HG03439 (cell line): Measurements from ENCODE around the gene COA8.

ENCODE experiments used
- ATAC-seq: cut with Tn5 transposase; IDR thresholded peaks from one replicate; pipeline ENCODE4 v1.9.1; 2021; ENCODE audit warnings: mild to moderate bottlenecking, moderate library complexity; ENCODE audit not compliant: unreplicated experiment

Gene COA8

DNA sequence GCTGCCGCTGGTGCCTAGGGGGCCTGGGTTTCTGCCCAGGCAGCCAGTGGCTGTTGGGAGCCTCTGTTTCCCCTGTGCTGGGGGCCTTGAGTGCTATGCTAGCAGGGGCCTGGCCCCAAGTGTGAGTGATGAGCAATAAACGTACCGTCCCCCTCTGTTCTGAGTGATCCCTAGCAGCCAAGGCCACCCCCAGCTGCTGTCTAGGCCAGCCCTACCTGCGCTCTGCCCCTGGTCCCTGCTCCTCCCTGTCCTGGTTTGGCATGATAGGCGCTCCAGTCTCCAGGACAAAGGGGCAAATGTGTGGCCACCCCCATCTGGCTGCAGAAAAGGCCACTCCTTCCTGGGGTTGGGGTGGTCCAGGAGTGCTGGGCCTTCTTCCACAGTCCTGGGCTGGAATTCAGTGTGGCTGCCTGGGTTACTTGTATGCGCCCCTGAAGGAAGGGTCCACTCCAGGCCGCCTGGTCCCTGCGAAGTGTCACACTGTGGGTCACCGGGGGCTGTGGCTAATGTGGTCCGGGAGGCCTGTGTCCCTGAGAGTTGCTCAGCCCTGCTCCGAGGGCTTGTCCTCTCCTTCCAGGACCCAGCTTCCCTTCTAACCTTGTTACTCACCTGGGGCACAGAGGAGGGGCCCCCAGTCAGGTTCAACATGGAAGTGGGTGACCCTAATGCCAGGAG is 26.7 kb upstream of the COA8 start:
- ATAC-seq = no peak

DNA sequence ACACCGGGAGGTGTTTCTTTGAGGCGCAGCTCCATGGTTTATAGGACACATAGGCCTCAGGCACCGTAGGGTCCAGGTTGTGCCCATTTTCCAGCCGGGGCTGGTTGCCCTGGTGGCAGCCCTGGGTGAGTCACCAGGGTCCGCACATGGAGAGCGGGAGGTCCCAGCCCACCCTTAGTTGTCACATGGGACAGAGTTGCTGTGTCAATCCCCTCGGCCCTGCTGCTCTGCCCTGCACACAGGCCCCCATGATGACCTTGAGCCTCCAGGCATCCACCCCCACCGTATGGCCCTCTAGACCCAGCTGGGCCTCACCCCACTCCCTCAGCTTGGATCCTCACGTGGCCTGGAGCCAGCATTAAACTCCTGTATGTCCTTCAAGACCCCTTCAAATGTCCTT is 26.1 kb upstream of the COA8 start:
- ATAC-seq = no peak

DNA sequence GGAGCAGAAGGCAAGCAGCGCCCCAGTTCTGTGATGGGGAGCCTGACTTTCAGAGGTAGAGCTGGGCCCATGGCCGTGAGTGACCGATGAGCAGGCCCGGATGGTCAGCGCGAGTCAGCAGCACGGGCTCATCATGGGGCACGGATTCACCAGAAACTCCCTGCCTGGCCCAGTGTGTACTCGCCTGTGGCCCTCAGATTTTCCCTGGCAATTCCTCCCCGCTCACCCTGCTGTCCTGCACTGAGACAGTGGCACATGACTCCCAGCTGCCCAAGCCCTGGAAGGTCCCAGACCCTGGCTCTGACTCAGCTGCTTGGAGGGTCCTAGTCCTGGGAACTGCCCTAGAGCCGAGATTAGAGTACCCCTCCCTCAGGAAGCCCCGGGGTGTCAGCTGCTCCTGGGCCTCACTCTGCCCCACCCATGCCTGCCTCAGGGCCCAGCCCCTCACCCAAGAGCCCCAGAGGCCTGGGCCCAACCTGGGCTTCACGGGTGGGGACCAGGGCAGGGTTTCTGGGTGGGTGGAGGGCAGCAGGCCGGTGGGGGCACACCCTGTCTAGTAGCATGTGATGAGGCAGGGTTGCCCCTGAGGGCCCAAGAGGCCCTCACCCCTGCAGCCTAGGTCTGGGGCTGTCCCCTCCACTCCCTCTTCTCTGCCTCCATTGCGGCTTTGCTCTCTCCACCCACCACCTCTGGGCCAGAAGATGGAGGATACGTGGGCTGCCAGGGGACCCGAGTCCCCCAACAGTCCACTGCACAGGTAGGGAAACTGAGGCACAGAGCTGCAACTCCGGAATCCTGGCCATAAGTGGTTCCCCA is 25.4 kb upstream of the COA8 start:
- no peak for ATAC-seq

DNA sequence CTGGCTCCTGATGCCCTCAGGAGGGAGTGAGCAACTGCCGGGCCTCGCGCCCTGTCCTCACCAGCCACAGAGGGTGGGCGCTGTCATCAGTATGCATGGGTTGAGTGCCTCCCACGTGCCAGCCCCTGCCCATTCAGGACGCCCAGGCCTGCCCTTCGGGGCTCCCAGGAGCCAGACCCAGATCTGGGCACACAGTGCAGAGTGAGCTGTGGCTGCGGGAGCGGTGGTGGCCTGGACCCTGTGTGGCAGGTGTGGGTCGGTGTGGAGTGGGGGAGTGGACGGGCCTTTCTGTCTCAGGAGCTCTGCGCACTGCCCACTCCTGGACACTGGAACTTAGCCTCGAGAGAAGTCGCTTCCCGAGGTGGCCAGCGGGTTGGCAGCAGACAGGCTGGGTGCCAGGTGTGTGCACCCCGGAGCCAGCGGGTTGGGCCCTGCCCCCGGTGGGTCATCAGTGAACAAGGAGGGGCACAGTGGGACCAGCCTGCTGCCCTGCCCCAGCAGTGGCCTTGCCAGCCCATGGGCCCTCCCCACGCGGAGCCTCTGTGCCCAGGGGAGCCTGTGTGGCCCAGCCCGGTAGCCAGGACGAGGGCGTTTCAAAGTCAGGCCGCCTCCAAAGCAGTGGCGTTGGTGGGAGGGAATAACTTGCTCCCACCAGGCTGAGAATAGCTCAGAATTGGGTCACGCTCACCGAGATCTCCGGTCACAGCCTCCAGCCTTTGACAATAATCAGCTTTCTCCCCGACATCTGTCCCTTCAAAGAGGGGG is 24.3 kb upstream of the COA8 start:
- no peak for ATAC-seq

DNA sequence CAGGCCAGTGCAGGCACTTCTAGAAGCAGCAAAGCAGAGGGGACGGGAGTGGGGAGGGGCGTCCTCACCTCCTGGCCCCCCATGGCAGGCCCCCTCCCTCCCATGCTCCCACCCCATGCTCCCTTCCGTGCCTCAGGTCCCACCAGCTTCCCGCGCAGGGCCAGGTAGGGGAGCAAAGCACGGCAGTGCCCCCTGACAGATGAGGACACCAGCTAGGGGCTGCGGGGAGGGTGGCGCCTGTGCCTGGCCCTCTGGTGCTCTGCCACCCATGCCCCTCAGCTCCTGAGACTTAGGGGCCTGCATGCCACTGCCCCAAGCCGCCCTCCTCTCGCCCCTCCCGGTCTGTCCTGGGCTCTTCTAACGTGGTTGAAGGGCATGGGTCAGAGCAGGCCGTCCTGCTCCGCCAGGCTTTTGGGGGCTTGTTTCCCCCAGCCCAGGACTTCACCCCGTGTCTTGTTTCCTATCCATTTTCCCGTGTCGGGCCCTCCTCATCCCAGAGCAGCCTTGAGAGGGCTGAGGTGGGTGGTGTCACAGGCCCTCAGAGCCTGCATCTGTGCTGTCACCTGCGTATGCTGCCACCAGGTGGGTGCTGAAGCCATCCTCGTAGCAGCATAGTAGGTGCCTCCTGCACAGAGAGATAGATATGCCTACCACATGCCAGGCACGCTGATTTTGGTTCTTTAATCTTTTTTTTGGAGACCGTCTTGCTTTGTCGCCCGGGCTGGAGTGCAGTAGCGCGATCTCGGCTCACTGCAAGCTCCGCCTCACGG is 23.5 kb upstream of the COA8 start:
- ATAC-seq = no peak

DNA sequence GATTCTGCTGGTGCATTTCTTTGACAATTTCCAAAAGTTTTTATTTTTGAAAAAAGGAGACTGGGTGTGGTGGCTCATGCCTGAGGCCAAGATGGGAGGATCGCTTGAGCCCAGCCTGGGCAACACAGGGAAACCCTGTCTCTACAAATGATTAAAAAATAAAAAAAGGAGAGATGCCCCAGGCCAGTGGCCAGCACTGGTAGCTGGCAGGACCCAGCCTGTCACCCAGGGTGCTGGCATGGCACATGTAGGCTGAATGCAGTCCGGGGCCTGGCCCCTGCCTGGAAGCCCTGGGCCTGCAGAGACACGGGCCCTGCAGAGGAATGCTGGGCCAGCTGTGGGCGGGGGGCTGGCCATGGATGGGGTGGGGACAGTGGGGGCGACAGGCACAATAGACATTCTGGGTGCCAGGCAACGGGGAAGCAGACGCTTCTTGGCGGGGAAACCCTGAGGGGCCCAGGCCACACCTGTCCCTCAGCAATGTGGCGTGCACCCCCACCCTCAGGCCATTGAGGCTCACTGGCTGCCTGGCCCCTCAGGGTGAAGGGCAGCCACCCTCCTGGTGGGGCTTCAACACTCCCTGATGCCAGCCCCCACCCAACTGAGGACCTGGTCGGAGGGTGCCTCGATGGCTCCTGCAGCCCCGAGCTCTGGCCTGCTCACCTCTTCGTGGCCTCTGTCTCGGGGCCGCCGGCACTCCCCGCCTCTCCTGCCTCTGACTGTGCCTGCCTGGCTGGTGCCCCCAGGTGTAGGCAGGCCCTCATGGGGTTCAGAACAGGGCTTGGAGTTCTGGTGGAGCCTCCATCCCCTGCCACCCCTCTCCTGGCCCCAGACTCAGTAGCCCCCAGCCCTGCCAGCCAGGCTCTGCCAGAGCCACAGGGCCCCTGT is 21.7 kb upstream of the COA8 start:
- no peak for ATAC-seq

DNA sequence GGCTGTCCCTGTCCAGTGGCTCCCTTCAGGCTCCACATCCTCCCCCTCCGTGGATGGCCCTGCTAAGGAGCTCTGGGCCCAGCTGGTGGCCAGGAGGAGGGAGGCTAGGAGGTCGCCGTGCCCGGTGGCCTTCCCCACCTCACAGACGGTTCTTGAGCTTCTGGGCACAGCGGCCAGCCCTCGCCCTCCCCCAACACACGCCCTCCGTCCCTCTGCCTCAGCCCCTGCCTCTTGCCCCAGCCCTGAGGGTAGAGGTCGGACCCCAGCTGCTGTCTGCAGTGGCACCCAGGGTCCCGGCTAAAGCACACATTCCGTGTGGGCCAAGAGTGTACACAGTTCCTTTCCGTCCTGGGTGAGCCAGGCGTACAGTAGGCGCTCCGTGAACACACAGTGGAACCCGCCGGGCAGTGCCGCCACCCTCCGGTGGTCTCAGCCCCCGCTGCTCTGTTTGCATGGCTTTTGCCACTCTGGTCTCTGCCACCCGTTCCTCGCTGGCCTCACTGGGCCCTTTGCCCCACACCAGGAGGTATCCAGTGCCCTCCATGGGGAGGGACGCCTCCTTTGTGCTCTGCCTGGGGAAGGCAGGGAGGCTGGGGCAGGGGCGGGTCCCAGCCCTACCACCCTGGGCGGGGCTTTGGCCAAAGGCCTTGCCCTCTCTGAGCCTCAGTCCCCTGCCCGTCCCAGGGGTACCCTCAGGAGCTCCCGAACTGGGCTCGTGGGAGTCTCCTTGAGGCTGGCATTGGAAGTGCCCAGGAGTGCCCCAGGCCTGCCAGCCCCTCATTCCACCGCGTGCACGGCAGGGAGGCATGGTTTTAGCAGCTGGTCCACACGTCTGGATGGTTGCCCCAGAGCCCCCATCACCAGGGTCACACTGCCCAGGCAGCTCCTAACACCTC is 20.8 kb upstream of the COA8 start:
- ATAC-seq = no peak

DNA sequence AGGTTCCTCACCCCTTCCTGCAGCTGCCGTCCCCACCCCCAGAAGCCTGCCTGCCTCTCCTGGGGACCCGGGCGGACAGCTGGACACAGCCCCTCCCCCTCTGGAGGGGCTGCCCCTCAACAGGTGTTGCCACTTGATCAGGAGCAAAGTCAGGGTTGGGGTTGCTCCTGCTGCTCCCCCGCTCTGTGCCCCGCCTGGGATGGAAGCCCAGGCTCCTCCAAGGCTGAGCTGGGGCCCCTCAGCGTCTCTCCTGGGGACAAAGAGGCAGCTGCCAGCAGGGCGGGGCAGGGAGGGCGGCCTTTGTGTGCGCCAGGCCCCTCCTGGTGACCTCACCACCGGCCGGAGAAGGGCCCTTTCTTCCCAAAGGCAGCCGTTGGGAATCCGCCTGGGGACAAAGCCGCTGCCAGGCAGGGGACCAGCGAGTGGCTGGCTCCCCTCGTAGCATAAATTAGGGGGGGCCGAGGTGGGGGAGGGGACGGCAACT is 20.1 kb upstream of the COA8 start:
- no peak for ATAC-seq

DNA sequence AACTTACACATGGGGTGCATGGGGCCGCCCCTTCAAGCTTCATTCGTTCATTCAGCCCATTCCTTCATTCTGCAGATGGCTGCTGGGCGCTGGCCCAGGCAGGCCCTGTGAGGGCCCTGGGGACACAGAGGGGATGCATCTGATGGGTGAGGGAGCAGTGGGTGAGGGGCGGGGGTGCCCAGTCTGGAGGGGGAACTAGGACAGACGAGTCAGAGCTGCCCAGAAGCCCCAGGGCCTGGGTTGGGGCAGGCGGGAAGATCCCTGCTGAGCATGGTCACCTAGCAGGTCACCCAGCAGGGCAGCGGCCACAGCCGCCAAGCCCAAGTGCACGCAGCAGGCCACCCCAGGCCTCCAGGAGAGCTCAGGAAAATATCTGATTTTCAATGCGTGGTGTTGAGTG is 19.6 kb upstream of the COA8 start:
- ATAC-seq = no peak

DNA sequence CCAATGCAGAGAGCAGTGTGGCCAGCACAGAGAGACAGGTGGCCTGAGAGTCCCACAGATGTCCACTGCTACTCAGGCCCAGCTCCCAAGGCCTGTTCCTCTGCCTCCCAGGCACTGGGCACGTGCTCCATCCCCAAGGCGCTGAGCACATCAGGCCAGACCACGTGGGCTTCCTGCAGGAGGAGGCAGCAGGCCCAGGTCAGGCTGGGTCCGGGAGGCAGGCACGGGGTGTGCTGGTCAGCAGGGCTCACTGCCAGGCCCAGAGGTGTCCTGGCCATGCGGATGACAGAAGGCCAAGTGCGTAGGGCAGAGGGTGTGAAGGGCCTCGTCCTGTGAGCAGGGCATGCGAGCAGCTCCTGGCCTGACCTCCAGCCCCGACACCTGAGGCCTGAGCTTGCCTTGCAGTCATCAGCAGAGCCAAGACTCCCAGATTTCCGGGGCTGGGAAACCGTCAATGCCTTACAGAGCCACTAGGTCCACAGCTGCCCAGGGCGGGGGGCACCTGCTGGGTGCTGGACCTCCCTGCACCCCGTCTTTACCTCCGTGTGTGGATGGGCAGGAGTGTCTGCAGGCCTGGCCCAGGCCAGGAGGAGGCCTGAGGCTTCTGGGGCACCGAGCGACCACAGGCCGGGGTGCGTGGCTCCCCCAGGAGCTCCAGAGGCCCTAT is 18.9 kb upstream of the COA8 start:
- ATAC-seq = no peak

DNA sequence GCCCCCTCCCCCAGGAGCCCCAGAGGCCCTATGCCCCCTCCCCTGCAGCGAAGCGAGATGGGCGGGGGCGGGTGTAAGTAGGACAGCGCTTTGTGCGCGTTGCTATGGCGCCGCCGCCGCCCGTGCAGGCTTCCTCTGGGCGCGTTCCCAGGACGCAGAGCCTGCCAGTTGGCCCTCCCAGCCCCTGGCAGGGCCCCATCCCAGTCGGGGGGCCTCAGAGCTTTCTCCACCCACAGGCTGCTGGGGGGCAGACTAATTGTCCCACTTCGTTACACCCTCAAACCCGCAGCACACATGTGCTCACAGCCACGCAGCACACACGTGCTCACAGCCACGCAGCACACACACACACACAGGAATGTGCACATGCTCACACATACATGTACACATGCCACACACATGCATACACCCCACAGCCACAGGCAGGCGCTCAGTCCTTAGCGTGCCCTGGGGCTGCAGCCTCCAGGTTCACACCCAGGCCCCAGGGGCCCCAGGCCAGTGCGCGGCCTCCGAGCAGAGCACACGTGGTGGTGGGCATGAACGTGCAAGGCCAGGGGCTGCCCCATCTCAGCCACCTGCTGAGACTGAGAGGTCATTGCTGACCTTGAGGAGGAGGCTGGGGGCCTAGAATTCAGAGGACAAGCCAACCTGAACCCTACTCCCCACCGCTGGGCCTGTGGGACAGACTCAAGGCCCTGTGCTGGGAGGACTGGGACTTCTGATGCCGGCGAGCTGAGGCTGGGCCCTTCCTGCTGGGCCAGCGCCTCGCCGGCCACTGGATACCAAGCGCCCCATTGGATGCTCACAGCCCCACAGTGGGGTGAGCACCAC is 18.2 kb upstream of the COA8 start:
- ATAC-seq = no peak

DNA sequence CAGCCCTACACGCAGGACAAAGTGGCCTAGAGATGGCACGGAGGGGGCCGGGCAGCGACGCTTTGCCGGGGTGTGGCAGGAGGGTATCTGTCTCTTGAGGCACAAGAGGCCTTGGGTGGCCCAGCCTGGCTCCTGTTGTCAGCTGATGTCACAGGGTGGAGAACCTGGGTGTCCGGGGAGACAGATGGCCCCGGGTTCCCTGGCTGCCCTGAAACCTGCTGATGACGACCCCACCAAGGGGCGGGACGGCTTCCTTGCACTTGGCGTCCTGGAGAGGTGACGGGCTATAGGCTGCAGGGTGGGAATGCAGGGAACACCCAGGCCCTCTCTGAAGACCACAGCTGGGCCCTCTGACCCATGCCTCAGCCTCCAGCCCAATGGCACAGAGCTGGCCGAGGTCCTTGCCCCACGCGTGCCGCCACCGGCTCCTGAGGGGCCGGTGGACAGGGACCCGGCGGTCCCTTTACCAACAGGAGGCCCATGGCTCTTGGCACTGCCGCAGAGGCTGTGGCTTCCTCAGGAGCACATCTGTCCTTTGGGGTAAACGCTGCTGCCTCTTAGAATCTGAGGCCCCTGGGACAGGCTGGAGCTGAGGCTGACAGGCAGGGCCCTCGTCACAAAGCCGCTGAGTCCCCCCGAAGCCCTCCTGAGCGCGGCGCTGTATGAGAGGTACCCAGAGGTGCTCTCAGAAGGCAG is 17.4 kb upstream of the COA8 start:
- no peak for ATAC-seq

DNA sequence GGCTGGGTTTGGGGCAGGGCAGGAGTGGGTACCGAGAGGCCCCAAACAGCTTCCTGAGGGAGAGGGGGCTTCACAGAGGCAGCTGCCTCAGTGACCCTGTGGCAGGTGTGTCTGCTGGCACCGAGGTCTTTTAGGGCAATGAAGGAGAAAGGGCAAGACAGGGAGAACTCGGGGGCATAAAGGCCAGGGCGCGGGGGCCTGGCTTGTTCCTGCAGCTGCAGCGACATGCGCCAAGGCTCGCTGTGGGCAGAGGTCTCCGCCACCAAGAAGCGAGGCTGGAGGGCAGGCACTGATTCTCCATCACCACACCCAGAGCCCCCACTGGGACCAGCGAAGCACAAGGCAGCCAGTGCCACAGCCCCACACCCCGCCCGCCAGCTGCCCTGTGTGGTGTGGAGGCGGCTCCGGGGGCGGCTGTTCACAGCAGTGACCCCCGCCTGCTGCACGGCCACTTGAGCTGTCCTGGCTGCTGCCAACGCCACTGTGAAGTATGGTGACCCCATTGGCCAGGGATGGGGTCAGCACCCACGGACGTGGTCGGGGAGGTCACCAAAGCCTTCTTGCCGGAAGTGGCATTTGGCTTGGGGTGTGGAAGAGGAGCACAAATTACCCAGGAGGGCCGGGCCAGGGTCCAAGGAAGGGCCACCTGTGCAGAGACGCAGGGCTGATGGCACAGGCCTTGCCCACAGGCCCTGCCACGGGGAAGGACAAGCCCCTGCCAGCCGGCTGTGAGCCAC is 16.7 kb upstream of the COA8 start:
- ATAC-seq = no peak

DNA sequence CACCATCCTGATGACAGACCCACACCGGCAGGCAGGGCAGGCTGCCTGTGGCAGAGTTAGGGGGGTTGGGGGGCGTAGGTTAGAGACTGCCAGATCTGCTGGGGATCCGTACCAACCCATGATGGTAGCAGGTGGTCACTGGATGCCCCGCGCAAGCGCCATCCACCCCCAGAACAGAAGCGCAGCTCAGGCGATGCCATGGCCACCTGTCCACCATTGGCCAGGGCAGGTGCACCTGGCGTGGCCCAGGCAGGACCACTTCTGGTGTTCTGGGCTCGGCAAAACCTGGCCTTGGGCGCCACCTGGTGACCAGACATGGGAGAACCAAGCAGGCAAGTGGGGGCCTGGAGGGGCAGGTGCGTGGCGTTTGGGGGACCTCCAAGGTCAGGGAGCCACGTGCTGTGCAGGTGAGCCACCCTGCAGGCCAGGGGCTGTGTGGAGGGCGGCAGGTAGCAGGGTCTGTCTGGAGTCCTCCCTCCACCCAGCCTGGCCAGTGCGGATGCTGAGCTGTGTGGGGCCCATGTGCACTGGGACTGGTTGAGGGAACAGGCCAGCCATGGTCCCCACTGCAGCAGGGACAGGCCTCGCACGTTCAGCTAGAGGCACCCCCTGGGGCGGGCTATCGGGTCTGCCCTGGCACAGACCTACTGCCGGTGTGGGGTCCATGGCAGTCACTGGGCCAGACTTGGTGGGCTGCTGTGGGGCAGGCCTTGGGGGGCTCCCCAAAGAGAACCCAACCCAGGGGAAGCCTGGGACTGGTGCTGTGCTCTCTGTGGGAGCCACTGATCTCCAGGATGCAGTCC is 15.9 kb upstream of the COA8 start:
- ATAC-seq = no peak

DNA sequence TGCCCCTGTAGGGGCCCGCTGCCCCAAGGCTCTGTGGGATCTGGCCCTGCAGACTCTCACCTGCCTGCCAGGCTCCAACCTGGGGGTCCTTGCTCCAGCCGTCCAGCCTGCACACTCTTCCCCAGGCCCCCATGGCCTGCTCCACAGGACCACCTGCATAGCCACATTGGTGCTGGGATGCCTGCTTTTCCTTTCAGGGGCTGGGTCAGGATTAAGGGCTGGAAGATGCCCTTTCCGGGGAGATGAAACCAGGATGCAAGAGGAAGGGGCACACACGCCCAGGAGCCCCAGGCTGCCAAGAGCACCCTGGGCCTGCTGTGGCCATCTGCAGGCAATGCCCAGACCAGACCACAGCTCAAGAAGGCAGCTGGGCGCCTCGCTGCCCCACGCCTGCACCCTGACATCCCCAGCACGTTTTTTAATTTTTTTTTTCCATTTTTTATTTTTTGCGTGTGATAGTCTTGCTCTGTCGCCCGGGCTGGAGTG is 15.3 kb upstream of the COA8 start:
- no peak for ATAC-seq
